Endothelial cell of umbilical vein (primary cell): Measurements from ENCODE around the gene CIB1. TPM values are rescaled to one million over a fixed set of nuclear protein-coding genes. Genes with fewer than 3 reads are reported as not detected.

Experiments
- BruUV-seq: library from RNA; stranded (reverse); fragments of 400-500 nt; replicated peaks from 2 replicates; lab custom pipeline; 2021; lab: Mats Ljungman, UMichigan
- CTCF ChIA-PET: fragments of 300-600, 350-600 bp; sonication (Branson Sonifier 250); formaldehyde crosslinking; loops from one replicate; lab custom pipeline; 2021; ENCODE audit warnings: antibody characterized with exemption, inconsistent platforms; lab: Charles Lee
- POLR2A ChIA-PET: fragments of 300-600, 350-600 bp; sonication (Branson Sonifier 250); formaldehyde crosslinking; loops from one replicate; lab custom pipeline; 2021; ENCODE audit warnings: antibody characterized with exemption, inconsistent platforms; lab: Charles Lee
- DNase-seq: peaks from one replicate; pipeline ENCODE4 v3.0.0-alpha.2; 2011; ENCODE audit warnings: low read depth, low spot score
- FAIRE-seq: peaks from 2 replicates; lab custom pipeline; 2011; peaks lifted over from hg19 to GRCh38; lab: Jason Lieb, UNC
- H2AFZ ChIP-seq: 2 replicates; pipeline ENCODE4 v1.6.0; 2012; ENCODE audit warnings: low read depth, low read length, control low read depth, inconsistent platforms
- H3K27ac ChIP-seq: 2 replicates; pipeline ENCODE4 v1.5.1; 2011; ENCODE audit warnings: low read depth, mild to moderate bottlenecking, control low read depth, low read length, moderate library complexity; ENCODE audit not compliant: insufficient read depth
- H3K27me3 ChIP-seq, 2 experiments: 2 replicates each; pipeline versions ENCODE4 v1.6.0 to v1.6.1; 2011; ENCODE audit warnings: low read length in 2 of 2, mixed read lengths in 1 of 2; ENCODE audit not compliant: control insufficient read depth in 2 of 2, insufficient read depth in 2 of 2
- H3K36me3 ChIP-seq, 2 experiments: 2 replicates in 1 of 2; 3 replicates in 1 of 2; pipeline ENCODE4 v1.5.1; 2011; ENCODE audit warnings: low read length in 2 of 2, mild to moderate bottlenecking in 1 of 2, moderate library complexity in 1 of 2; ENCODE audit not compliant: control insufficient read depth in 2 of 2, insufficient read depth in 2 of 2; ENCODE audit errors: extremely low read depth in 1 of 2
- H3K4me1 ChIP-seq: 3 replicates; pipeline ENCODE4 v1.5.1; 2011; ENCODE audit warnings: mild to moderate bottlenecking, low read length; ENCODE audit not compliant: control insufficient read depth, insufficient read depth; ENCODE audit errors: extremely low read depth
- H3K4me2 ChIP-seq: 2 replicates; pipeline ENCODE4 v1.6.1; 2011; ENCODE audit warnings: low read length, control low read depth, mixed read lengths; ENCODE audit not compliant: insufficient read depth
- H3K4me3 ChIP-seq, 3 experiments: fragments of 200-600 bp in 1 of 3; sonication (generic), shearing (Covaris generic) in 1 of 3; replicated peaks in 1 of 3; 2 replicates each; pipeline ENCODE4 v1.5.1; 2011 to 2016; ENCODE audit warnings: control low read depth in 3 of 3, low read length in 3 of 3, mild to moderate bottlenecking in 2 of 3, inconsistent platforms in 1 of 3, low read depth in 1 of 3, moderate library complexity in 1 of 3; ENCODE audit not compliant: insufficient read depth in 1 of 3
- H3K79me2 ChIP-seq: 2 replicates; pipeline ENCODE4 v1.6.0; 2012; ENCODE audit warnings: low read length, inconsistent platforms; ENCODE audit not compliant: control insufficient read depth, insufficient read depth
- H3K9ac ChIP-seq: replicated peaks from 2 replicates; pipeline ENCODE3; 2011; ENCODE audit warnings: low read length, control low read depth; ENCODE audit not compliant: insufficient read depth; ENCODE audit errors: extremely low read depth
- H3K9me1 ChIP-seq: replicated peaks from 3 replicates; pipeline ENCODE4 v1.6.0; 2011; ENCODE audit warnings: mild to moderate bottlenecking, low read length; ENCODE audit not compliant: control insufficient read depth, insufficient read depth; ENCODE audit errors: extremely low read depth
- H3K9me3 ChIP-seq: replicated peaks from 2 replicates; pipeline ENCODE4 v1.5.1; 2012; ENCODE audit warnings: low read length, inconsistent platforms; ENCODE audit not compliant: control insufficient read depth, insufficient read depth
- H4K20me1 ChIP-seq: replicated peaks from 2 replicates; pipeline ENCODE3; 2011; ENCODE audit warnings: mild to moderate bottlenecking, low read length; ENCODE audit not compliant: control insufficient read depth, insufficient read depth; ENCODE audit errors: extremely low read depth
- EZH2 ChIP-seq: IDR thresholded peaks from 2 replicates; pipeline ENCODE4 v1.6.1; 2012; ENCODE audit warnings: borderline replicate concordance, low read depth, mild to moderate bottlenecking, moderate library complexity, low read length, inconsistent platforms; ENCODE audit not compliant: severe bottlenecking
- FOS ChIP-seq: IDR thresholded peaks from 2 replicates; pipeline ENCODE4 v1.6.1; 2011; ENCODE audit warnings: mild to moderate bottlenecking, low read length, moderate library complexity, borderline replicate concordance; ENCODE audit not compliant: insufficient read depth
- GATA2 ChIP-seq: IDR thresholded peaks from 2 replicates; pipeline ENCODE4 v1.7.0; 2011; ENCODE audit warnings: low read depth, mild to moderate bottlenecking, moderate library complexity, mixed read lengths, low read length; ENCODE audit not compliant: insufficient read length, insufficient read depth
- JUN ChIP-seq: IDR thresholded peaks from 2 replicates; pipeline ENCODE4 v1.6.1; 2011; ENCODE audit warnings: borderline replicate concordance, low read depth; ENCODE audit not compliant: insufficient read length, insufficient read depth
- MYC ChIP-seq: IDR thresholded peaks from one replicate; pipeline ENCODE4 v1.6.1; 2011; ENCODE audit warnings: mild to moderate bottlenecking, low read depth, low read length
- POLR2A ChIP-seq: IDR thresholded peaks from 2 replicates; pipeline ENCODE4 v1.6.1; 2012; ENCODE audit warnings: low read depth, mild to moderate bottlenecking, control low read depth, low read length
- POLR2AphosphoS5 ChIP-seq: IDR thresholded peaks from 2 replicates; pipeline ENCODE4 v1.6.1; 2012; ENCODE audit warnings: low read depth, mild to moderate bottlenecking, control low read depth, low read length, moderate library complexity; ENCODE audit not compliant: insufficient read depth
- dilution Hi-C: fragments of 300-500 bp; cut with MboI; formaldehyde crosslinking; loops from one replicate; pipeline ENCODE4 v1.15.0; 2019; ENCODE audit warnings: low sequenced_read_pairs; ENCODE audit not compliant: extremely low pct_ligation_motif_present
- intact Hi-C: fragments of 100-400 bp; cut with micrococcal nuclease; formaldehyde crosslinking; loops from one replicate; pipeline ENCODE4 v1.10.0; 2022
- polyA plus RNA-seq, 4 experiments: library from polyadenylated mRNA; depleted of rRNA in 3 of 4; stranded (reverse) in 3 of 4; unstranded in 1 of 4; fragments of >200 nt; gene quantifications; 2 replicates each; pipeline versions ENCODE4 v1.2.1 to v1.2.3, GENCODE V29; 2011 to 2012; ENCODE audit warnings: missing spikeins in 1 of 4
- total RNA-seq: library from RNA; stranded (reverse); gene quantifications from 2 replicates; pipeline ENCODE4 v1.2.3, GENCODE V29; 2021
- TF ChIP-seq, protein P1 (sequence below), 2 donors: IDR thresholded peaks; 1 replicate in 1 of 2; 2 replicates in 1 of 2; pipeline ENCODE4 v1.5.1; 2011; ENCODE audit warnings: low read length in 2 of 2, mild to moderate bottlenecking in 2 of 2, moderate library complexity in 2 of 2, control low read depth in 1 of 2, inconsistent platforms in 1 of 2, low read depth in 1 of 2; ENCODE audit not compliant: insufficient read depth in 1 of 2; ENCODE audit errors: extremely low read depth in 1 of 2
- TF ChIP-seq, protein P2 (sequence below): IDR thresholded peaks from 2 replicates; pipeline ENCODE4 v1.6.1; 2011; ENCODE audit not compliant: insufficient read depth, insufficient read length

The CIB1 gene
- total and polyA plus RNA-seq, 2 donors (not counting 3 experiments of a cell fraction or from before 2014, with no cell fraction given): 58.3 to 105 TPM

DNA sequence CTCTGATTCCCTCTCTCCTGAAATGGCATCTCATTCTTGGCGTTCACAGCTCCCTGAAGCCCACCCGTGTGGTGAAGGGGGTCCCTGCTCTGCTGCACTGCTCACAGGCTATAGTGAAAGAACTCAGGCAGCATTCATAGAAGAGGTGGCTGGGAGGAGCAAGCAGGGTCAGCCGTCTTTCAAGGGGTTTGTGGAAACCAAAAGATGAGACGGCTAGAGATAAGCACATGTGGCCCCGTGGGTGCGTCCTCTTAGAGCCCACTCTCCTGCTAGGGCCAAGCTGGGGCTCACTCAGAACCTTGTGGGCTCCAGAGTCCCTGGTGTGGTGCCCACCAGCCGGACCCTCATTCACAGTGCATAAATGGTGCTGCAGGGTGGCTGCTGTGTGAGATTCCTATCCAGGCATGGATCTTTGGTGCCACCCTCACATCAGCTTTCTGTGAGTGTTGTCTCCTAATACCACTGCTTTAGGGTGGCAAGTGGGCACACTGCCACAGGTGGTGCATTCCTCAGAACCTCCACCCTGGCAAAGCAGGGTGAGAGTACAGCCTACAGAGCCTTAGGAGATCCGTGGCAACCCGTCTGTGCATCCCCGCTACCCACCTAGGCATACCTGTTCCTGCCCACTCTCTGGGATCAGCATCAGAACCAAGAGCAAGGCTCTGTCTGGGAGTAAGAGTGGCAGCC lies 43.8 kb downstream of the CIB1 start:
- BruUV-seq: no TSS peak
- Histone ChIP-seq H3K27me3 (no peaks in the 10 kb centered on the region), H3K36me3 (no peaks in the 10 kb centered on the region), H3K9me1 (no peaks in the 10 kb centered on the region), H3K79me2 (no peaks in the 10 kb centered on the region), H3K9ac (no peak overlapping the region), H3K4me1 (no peaks in the 10 kb centered on the region), H3K4me2 (no peak overlapping the region), H3K9me3 (no peaks in the 10 kb centered on the region), H3K4me3 (no peak overlapping the region), H4K20me1 (no peaks in the 10 kb centered on the region), H3K27ac (no peak overlapping the region), H2AFZ (no peak overlapping the region)
- dilution Hi-C loops: no loop called here
- no peak for FAIRE-seq
- no peak for DNase-seq
- CTCF ChIA-PET: interaction anchor here (1.6 kb wide), 1 partner anchor 9 kb away, joined by 4 read pairs; no protein-coding TSS in a partner anchor
- TF ChIP-seq POLR2AphosphoS5 (no peak), EZH2 (no peak), GATA2 (no peak), FOS (no peak), POLR2A (no peak), JUN (no peak), MYC (no peak)
- TF ChIP-seq, protein P1, sequence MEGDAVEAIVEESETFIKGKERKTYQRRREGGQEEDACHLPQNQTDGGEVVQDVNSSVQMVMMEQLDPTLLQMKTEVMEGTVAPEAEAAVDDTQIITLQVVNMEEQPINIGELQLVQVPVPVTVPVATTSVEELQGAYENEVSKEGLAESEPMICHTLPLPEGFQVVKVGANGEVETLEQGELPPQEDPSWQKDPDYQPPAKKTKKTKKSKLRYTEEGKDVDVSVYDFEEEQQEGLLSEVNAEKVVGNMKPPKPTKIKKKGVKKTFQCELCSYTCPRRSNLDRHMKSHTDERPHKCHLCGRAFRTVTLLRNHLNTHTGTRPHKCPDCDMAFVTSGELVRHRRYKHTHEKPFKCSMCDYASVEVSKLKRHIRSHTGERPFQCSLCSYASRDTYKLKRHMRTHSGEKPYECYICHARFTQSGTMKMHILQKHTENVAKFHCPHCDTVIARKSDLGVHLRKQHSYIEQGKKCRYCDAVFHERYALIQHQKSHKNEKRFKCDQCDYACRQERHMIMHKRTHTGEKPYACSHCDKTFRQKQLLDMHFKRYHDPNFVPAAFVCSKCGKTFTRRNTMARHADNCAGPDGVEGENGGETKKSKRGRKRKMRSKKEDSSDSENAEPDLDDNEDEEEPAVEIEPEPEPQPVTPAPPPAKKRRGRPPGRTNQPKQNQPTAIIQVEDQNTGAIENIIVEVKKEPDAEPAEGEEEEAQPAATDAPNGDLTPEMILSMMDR (IDR thresholded peaks at IDR 0.05; ENCODE audit: extremely low read depth in 1 of 2, insufficient read depth in 1 of 2, low read depth in 1 of 2, low read length in 2 of 2): no peak
- TF ChIP-seq, protein P2, sequence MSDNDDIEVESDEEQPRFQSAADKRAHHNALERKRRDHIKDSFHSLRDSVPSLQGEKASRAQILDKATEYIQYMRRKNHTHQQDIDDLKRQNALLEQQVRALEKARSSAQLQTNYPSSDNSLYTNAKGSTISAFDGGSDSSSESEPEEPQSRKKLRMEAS: no peak
- intact Hi-C loops: no loop called here
- POLR2A ChIA-PET: no interaction called here
